Fibroblast of villous mesenchyme (primary cell): ENCODE measurements around the gene OR1J4. TPM values are rescaled to one million over a fixed set of nuclear protein-coding genes. Genes with fewer than 3 reads are reported as not detected.

Source experiments
- DNase-seq: peaks from one replicate; pipeline ENCODE4 v3.0.0-alpha.2; 2010; ENCODE audit warnings: low read depth
- H3K4me3 ChIP-seq: 2 replicates; pipeline ENCODE4 v1.5.1; 2011; ENCODE audit warnings: low read depth, mild to moderate bottlenecking, low read length
- CTCF ChIP-seq: IDR thresholded peaks from 2 replicates; pipeline ENCODE4 v1.5.1; 2012; ENCODE audit warnings: low read depth, mild to moderate bottlenecking, low read length; ENCODE audit not compliant: insufficient read depth
- total RNA-seq: library from RNA; depleted of rRNA; stranded (reverse); fragments of >200 nt; gene quantifications from 2 replicates; pipeline ENCODE4 v1.2.3, GENCODE V29; 2012

OR1J4 gene
- total RNA-seq, 1 donor = not detected

DNA sequence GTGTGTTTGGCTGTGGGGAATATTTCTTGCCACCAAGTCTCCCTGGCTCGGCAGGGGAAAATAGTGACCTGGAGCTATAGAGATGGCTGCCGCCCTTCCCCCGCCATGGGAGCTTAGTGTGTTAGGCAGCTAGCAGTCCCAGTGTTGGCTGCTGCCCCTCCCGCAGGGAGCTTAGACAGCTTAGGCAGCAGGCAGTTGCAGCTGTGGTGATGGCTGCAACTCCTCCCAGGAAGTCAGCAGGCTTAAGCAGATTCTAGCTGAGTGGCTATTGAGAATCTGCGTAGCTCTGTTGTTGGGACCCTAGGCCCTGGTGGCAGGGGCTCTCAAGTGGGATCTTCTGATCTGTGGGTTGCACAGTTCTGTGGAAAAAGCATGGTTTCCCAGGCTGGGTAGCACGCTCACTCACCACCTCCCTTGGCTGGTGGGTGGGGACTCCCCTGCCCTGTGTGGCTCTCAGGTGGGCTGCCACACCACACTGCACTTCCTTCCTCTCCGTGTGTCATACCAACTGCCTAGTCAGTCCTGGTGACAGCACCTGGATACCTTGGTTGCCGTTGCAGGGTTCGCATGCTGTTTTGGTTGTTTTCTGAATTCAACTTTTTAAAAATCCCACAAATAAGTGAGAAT is 43.3 kb downstream of the OR1J4 start:
- no peak for TF ChIP-seq CTCF
- H3K4me3 ChIP-seq = no peak overlapping the region
- no peak for DNase-seq

- H3K4me3 ChIP-seq = no peak overlapping the region
- TF ChIP-seq CTCF = no peak
- DNase-seq = no peak
Measured at GRCh38 chr9:122567901-122568300, 49.0 kb downstream of the OR1J4 start.

Other genes with a start within 250 kb of the OR1J4 start
- 10.4 and 32.9 TPM in 2 replicates for gene PTGS1, start 148.1 kb upstream of the OR1J4 start, total RNA-seq
- gene OR1J1, start 41.2 kb upstream of the OR1J4 start, total RNA-seq = not detected in 2 replicates
- gene OR1J2, start 8.3 kb upstream of the OR1J4 start, total RNA-seq = 0.32 and 0.43 TPM in 2 replicates
- not detected in 2 replicates for gene OR1N1, start 8.2 kb downstream of the OR1J4 start, total RNA-seq
- gene OR1N2, start 34.0 kb downstream of the OR1J4 start, total RNA-seq = not detected in 2 replicates
- gene OR1L8, start 64.2 kb downstream of the OR1J4 start, total RNA-seq = not detected in 2 replicates
- not detected in 2 replicates for gene OR1Q1, start 95.6 kb downstream of the OR1J4 start, total RNA-seq
- gene OR1B1, start 138.5 kb downstream of the OR1J4 start, total RNA-seq = not detected in 2 replicates
- not detected in 2 replicates for gene OR1L1, start 142.6 kb downstream of the OR1J4 start, total RNA-seq
- not detected in 2 replicates for gene OR1L3, start 156.0 kb downstream of the OR1J4 start, total RNA-seq
- gene OR1L4, start 204.8 kb downstream of the OR1J4 start, total RNA-seq = not detected in 2 replicates
- gene OR1L6, start 223.2 kb downstream of the OR1J4 start, total RNA-seq = not detected in 2 replicates